Loucy (cell line): ENCODE measurements around the gene FBXO11.
"Not testable (repeated sequence)": the region's sequence is repeated elsewhere in the genome, so short reads cannot be mapped to it uniquely, and the experiment has no call there.

Source experiments
- CTCF ChIP-seq: fragments of 200-600 bp; sonication (generic); conservative IDR thresholded peaks from 2 replicates; pipeline ENCODE4 v1.5.1; 2014; ENCODE audit warnings: mild to moderate bottlenecking, antibody characterized with exemption, low read length
- EZH2phosphoT487 ChIP-seq: fragments of 200-600 bp; IDR thresholded peaks from 2 replicates; pipeline ENCODE4 v1.6.1; 2018; ENCODE audit warnings: antibody characterized with exemption, mild to moderate bottlenecking, moderate library complexity, borderline replicate concordance

GRCh38 chr2:47910662-47911061 lies 4.4 kb upstream of the FBXO11 start:
- not testable (repeated sequence) for TF ChIP-seq CTCF, EZH2phosphoT487
